RWPE1 (cell line): ENCODE data around the gene CDH13.

Source experiments
- CTCF ChIA-PET: fragments of 350-600 bp; sonication (Branson Sonifier 250); formaldehyde crosslinking; extraction: SDS; loops from one replicate; lab custom pipeline; 2021; lab: Yijun Ruan, JAX
- POLR2A ChIA-PET: fragments of 400-600 bp; formaldehyde crosslinking; extraction: SDS; loops from one replicate; lab custom pipeline; 2020; ENCODE audit warnings: antibody characterized with exemption; ENCODE audit not compliant: low non-redundant PET; lab: Yijun Ruan, JAX
- DNase-seq: peaks from one replicate; pipeline ENCODE4 v3.0.0; 2012; ENCODE audit warnings: low spot score
- H3K27ac ChIP-seq: fragments of 450-650 bp; 2 replicates; pipeline ENCODE4 v1.5.1; 2017
- CTCF ChIP-seq: fragments of 450-650 bp; conservative IDR thresholded peaks from 2 replicates; pipeline ENCODE4 v1.5.1; 2017; ENCODE audit warnings: low read depth, mild to moderate bottlenecking

The CDH13 gene

GRCh38 chr16:83164816-83165215 lies 538.0 kb downstream of the CDH13 start:
- POLR2A ChIA-PET, result no interaction called here

GRCh38 chr16:83171396-83171795 lies 544.6 kb downstream of the CDH13 start:
- CTCF ChIA-PET, result no interaction called here
- H3K27ac ChIP-seq, result no peak overlapping the region
- no peak for DNase-seq
- POLR2A ChIA-PET, result no interaction called here
- TF ChIP-seq CTCF, result no peak

More at GRCh38 chr16:83164816-83165215, 538.0 kb downstream of the CDH13 start:
- DNase-seq, result no peak
- no peak for TF ChIP-seq CTCF
- no peak overlapping the region for H3K27ac ChIP-seq
- CTCF ChIA-PET, result no interaction called here

DNA sequence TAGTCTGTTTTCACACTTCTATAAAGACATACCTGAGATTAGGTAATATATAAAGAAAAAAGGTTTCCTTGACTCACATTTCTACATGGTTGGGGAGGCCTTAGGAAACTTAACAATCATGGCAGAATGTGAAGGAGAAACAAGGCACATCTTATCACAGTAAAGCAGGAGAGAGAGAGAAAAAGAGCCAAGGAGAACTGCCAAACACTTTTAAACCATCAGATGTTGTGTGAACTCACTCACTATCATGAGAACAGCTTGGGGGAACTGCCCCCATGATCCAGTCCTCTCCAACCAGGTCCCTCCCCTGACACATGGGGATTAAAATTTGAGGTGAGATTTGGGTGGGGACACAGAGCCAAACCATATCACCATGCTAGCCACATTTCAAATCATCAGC lies 547.9 kb downstream of the CDH13 start:
- DNase-seq, result no peak

DNA sequence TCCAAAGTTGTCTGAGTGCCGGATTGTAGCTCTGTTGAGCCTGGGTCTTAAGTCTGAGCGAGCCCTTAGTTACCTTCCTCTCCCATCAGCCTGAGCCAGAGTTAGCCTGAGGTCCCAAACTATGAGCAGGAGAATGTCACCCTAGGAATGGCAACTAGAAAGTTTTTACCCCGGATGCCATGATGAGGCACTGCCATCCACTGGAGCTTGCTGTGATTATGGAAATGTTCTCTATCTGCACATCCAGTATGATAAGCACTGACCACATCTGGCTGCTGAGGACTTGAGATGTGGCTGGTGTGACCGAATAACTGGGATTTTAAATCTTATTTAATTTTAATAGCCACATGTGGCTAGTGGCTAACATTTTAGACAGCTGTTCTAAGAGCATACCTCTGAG lies 550.0 kb downstream of the CDH13 start:
- no peak overlapping the region for H3K27ac ChIP-seq
- TF ChIP-seq CTCF, result no peak
- CTCF ChIA-PET, result no interaction called here
- POLR2A ChIA-PET, result no interaction called here
- DNase-seq, result no peak

More for the DNA sequence above, 547.9 kb downstream of the CDH13 start:
- TF ChIP-seq CTCF, result no peak
- POLR2A ChIA-PET, result no interaction called here
- CTCF ChIA-PET, result interaction anchor here (0.7 kb wide), 1 partner anchor 13 kb away, joined by 3 read pairs; no protein-coding TSS in a partner anchor
- H3K27ac ChIP-seq, result no peak overlapping the region

DNA sequence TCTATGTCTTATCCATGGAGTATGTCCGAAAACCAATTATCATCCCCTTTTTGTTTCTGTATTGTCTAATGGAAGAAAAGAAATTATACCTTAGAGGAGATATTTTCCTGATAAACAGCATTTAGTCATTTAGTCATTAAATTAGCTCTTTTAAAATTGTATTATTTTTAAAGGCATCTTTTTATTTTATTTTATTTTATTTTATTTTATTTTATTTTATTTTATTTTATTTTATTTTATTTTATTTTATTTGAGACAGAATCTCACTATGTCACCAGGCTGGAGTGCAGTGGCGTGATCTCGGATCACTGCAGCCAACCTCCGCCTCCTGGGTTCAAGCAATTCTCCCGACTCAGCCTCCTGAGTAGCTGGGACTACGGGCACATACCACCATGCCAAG lies 559.1 kb downstream of the CDH13 start:
- H3K27ac ChIP-seq, result no peak overlapping the region
- ChIA-PET CTCF (no interaction called here), POLR2A (no interaction called here)
- no peak for DNase-seq
- TF ChIP-seq CTCF, result no peak

GRCh38 chr16:83187405-83187804 lies 560.6 kb downstream of the CDH13 start:
- no peak for TF ChIP-seq CTCF
- no peak overlapping the region for H3K27ac ChIP-seq
- POLR2A ChIA-PET, result no interaction called here
- CTCF ChIA-PET, result no interaction called here
- DNase-seq, result peak; percentile 57

DNA sequence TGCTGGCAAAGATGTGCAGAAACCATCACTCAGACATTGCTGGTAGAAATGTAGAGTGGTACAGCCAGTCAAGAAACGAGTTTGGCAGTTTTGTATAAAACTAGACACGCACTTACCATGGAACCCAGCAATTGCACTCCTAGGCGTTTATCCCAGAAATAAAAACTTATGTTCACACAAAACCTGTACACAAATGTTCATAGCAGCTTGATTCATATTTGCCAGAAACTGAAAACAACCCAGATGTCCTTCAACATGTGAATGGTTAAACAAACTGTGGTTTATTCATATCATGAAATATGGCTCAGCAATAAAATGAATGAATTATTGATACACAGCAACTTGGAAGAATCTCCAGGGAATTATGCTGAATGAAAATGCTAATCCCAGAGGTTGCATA lies 570.0 kb downstream of the CDH13 start:
- DNase-seq, result no peak
- ChIA-PET POLR2A (no interaction called here), CTCF (no interaction called here)
- TF ChIP-seq CTCF, result no peak
- no peak overlapping the region for H3K27ac ChIP-seq
